HG02623 (cell line): Measurements from ENCODE around the gene ROR1.

Experiments used
- ATAC-seq: cut with Tn5 transposase; IDR thresholded peaks from one replicate; pipeline ENCODE4 v1.9.1; 2021; ENCODE audit warnings: moderate library complexity; ENCODE audit not compliant: unreplicated experiment

ROR1 gene

GRCh38 chr1:63903947-63904610 lies 130.3 kb downstream of the ROR1 start:
- ATAC-seq: no peak

DNA sequence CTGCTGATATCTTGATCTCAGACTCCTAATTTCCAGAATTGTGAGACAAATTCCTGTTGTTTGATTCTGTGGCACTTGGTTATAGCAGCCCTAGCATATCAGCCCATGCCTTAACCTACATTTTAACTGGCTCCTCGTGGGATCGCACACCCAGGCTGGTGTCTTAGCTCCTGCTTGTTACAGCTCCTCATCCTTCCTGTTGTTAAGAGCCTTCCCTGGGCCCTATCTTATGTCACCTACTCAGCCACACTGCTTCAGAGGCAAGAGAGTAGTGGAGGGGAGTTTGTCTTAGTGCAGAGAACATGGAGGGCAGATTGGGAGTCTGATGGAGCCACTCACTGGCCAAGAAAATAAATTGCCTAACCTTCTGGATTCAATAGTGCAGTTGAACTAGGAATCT lies 131.0 kb downstream of the ROR1 start:
- ATAC-seq: no peak

DNA sequence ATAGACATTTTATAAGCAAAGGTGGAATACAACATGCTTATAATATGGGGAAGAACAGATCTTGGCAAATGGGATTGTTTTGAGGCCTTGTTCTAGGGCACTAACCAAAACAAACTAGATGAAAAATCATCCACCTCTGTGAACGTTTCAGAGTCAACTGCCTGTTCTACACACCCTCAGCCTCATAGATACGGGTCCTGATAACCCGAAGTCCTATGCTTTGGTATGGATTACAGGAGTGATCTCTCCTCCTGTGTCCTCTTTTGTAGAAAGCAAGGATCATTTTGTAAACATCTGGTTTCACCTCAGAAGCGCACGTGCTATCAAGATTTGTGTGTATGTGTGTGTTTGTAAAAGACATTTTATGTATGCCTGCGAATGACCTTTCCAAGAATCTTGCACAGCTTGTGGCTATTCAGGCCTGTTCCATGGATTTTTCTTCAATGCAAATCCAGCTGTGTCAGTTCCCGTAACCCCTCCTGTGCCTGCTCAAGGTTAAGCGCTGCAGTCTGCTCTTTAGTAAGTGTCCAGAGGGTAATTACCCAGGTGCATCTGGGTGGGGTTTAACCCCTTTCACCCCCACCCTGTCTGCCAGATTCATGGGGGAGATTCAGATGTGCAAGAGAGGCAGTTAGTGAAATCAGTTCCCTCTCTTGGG lies 132.4 kb downstream of the ROR1 start:
- no peak for ATAC-seq

- no peak for ATAC-seq
Observed at GRCh38 chr1:63907051-63907450, 133.2 kb downstream of the ROR1 start.

DNA sequence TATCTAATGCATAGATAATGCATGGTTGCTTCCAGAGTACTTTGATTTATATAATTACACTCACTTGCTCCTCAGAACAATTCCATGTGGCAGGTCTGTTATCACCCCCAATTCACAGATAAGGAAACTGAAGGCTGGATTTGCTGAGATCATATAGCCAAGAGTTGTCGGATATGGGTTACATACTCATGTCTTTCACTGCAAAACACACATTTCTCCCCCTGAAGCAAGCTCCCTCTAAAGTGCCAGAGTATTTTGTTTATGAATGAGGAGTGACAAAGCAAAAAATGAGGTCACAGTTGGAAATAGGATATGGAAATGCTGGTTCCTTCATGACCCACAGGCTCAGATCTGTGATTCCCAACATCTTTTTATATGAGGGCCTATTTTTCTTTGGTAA lies 134.2 kb downstream of the ROR1 start:
- no peak for ATAC-seq

DNA sequence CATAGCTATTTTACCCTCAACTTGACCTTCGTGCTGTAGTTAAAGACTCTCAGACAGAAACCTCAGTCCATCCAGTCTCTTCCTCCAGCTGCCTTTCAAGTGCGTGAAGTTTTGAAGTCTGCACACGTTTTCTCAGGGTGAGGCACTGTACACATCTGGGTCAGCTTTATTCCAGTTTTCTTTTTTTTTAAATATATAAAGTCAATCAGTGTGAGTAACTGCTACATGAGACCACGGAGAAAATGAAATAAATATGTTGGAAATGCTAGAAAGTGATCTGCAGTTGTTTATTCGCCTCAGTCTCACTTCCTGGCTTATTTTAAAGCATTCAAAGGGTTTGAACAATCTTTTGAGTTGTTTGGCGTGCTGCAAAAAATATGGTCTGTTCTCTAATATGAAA lies 135.7 kb downstream of the ROR1 start:
- ATAC-seq: no peak

GRCh38 chr1:63911049-63911448 lies 137.2 kb downstream of the ROR1 start:
- no peak for ATAC-seq

DNA sequence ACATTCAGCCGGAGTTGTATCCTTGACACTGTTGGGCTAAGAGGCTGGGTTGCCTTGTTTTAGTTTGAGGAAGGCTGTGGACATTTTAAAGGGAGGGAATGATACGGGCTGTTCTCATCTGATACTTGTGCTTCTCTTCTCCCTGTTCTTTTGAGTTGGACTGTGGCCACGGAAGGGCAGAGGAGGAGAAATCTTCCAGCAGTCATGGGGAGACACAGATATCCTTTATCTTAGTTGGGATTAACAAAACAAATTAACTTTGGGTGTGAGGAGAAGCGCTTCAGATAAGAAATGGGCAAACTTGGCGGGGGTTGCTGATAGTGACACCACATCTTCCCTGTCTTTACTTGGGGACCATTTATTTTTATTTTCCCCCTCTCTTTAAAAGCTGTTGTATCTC lies 138.8 kb downstream of the ROR1 start:
- ATAC-seq: no peak

GRCh38 chr1:63913533-63913932 lies 139.7 kb downstream of the ROR1 start:
- no peak for ATAC-seq

- ATAC-seq: no peak
Observed at GRCh38 chr1:63914241-63914640, 140.4 kb downstream of the ROR1 start.

- no peak for ATAC-seq
Observed at GRCh38 chr1:63914706-63915105, 140.9 kb downstream of the ROR1 start.

- ATAC-seq: no peak
Observed at GRCh38 chr1:63915121-63915520, 141.3 kb downstream of the ROR1 start.

- ATAC-seq: no peak
Observed at GRCh38 chr1:63916485-63917360, 142.9 kb downstream of the ROR1 start.

- ATAC-seq: no peak
Observed at GRCh38 chr1:63917571-63918417, 144.0 kb downstream of the ROR1 start.

- ATAC-seq: no peak
Observed at GRCh38 chr1:63918418-63918945, 144.7 kb downstream of the ROR1 start.

DNA sequence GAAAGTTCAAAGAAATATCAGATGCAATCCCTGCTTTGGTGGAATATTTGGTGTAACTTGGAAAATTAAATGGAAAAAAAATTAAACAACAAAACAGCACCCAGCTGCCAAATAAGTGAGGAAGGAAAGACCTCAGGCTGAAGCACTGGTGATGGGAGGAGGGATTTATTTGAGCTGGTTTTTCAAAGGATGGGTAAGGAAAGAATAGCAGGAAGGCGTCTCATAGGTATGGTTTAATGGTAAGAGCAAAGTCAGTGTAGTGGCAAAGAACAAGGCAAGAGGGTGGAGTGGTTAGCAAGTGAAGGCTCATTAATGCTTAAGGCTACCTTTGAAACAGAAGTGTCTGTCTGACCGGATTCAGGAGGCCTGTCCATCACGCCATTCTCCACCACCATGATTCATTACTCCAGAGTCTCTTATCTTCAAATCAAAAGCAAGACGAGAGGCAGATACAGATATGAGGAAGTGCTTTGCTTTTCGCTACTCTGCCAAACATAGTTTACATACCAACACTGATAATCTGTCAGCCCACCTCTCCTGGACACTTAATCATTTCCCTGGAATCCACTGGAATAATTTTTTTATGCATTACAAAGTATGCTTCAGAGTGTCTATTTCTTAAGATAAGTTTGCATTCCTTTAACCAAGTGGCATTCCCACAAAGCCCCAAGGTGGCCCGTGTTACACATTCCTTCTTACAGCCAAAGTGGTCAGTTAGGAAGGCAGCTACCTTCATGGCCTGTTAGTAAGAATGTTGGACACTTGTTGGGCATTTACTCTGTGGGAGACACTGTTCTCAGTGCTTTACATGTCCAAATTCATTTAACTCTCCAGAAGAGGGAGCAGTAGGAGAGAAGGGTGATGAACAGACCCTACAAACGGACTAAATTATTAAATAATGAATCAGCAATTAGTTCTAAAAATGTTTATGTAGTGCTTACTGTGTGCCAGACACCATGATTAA lies 146.6 kb downstream of the ROR1 start:
- ATAC-seq: no peak

DNA sequence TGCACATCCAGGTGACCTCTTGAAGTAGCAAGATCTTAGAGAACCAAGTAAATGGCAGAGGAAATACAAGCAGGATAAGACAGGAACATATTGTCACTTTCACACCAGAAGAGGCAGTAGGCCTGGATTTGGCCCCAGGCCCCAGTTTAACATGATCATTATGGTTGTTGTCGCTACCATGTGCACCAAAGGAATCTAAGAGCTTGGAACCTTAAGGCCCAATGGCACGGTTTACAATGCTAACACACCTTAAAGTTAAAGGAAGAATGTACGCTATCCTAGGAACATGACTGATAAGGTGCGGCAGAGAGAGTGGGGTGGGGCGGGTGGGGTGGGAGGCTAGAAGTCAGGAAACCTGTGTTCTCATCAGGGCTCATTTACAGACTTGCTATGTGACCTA lies 147.5 kb downstream of the ROR1 start:
- no peak for ATAC-seq

GRCh38 chr1:63921802-63922201 lies 148.0 kb downstream of the ROR1 start:
- no peak for ATAC-seq

DNA sequence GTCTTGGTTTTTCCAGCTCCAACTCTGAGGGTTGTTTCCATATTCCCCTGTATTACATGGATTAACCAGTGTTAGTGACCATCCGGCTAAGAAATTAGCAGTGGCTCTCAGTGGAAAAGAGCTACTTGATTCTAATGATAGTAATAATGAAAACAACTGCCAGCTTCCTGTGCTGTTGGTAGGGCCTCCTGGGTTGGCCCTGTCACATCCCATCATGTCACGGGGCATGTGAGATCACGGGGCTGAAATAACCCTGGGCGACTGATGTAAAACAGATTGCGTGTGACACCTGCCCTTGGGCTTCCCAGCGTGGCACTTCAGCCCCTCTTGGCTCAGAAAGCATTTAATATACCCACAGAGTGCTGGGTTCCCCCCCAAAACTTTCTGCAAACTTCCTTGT lies 149.0 kb downstream of the ROR1 start:
- no peak for ATAC-seq

- ATAC-seq: no peak
Observed at GRCh38 chr1:63923302-63923701, 149.5 kb downstream of the ROR1 start.
